Endothelial cell of umbilical vein (primary cell): ENCODE measurements around the gene ENKD1. TPM values are rescaled to one million over a fixed set of nuclear protein-coding genes. Genes with fewer than 3 reads are reported as not detected.
A peak's percentile ranks its signal among the peaks of the same experiment; 100 is the strongest.

Experiments used
- BruUV-seq: library from RNA; stranded (reverse); fragments of 400-500 nt; replicated peaks from 2 replicates; lab custom pipeline; 2021; lab: Mats Ljungman, UMichigan
- CTCF ChIA-PET: fragments of 300-600, 350-600 bp; sonication (Branson Sonifier 250); formaldehyde crosslinking; loops from one replicate; lab custom pipeline; 2021; ENCODE audit warnings: antibody characterized with exemption, inconsistent platforms; lab: Charles Lee
- POLR2A ChIA-PET: fragments of 300-600, 350-600 bp; sonication (Branson Sonifier 250); formaldehyde crosslinking; loops from one replicate; lab custom pipeline; 2021; ENCODE audit warnings: antibody characterized with exemption, inconsistent platforms; lab: Charles Lee
- DNase-seq: peaks from one replicate; pipeline ENCODE4 v3.0.0-alpha.2; 2011; ENCODE audit warnings: low read depth, low spot score
- FAIRE-seq: peaks from 2 replicates; lab custom pipeline; 2011; peaks lifted over from hg19 to GRCh38; lab: Jason Lieb, UNC
- H2AFZ ChIP-seq: 2 replicates; pipeline ENCODE4 v1.6.0; 2012; ENCODE audit warnings: low read depth, low read length, control low read depth, inconsistent platforms
- H3K27ac ChIP-seq: 2 replicates; pipeline ENCODE4 v1.5.1; 2011; ENCODE audit warnings: low read depth, mild to moderate bottlenecking, control low read depth, low read length, moderate library complexity; ENCODE audit not compliant: insufficient read depth
- H3K27me3 ChIP-seq, 2 experiments: 2 replicates each; pipeline versions ENCODE4 v1.6.0 to v1.6.1; 2011; ENCODE audit warnings: low read length in 2 of 2, mixed read lengths in 1 of 2; ENCODE audit not compliant: control insufficient read depth in 2 of 2, insufficient read depth in 2 of 2
- H3K36me3 ChIP-seq, 2 experiments: 2 replicates in 1 of 2; 3 replicates in 1 of 2; pipeline ENCODE4 v1.5.1; 2011; ENCODE audit warnings: low read length in 2 of 2, mild to moderate bottlenecking in 1 of 2, moderate library complexity in 1 of 2; ENCODE audit not compliant: control insufficient read depth in 2 of 2, insufficient read depth in 2 of 2; ENCODE audit errors: extremely low read depth in 1 of 2
- H3K4me1 ChIP-seq: 3 replicates; pipeline ENCODE4 v1.5.1; 2011; ENCODE audit warnings: mild to moderate bottlenecking, low read length; ENCODE audit not compliant: control insufficient read depth, insufficient read depth; ENCODE audit errors: extremely low read depth
- H3K4me2 ChIP-seq: 2 replicates; pipeline ENCODE4 v1.6.1; 2011; ENCODE audit warnings: low read length, control low read depth, mixed read lengths; ENCODE audit not compliant: insufficient read depth
- H3K4me3 ChIP-seq, 3 experiments: fragments of 200-600 bp in 1 of 3; sonication (generic), shearing (Covaris generic) in 1 of 3; replicated peaks in 1 of 3; 2 replicates each; pipeline ENCODE4 v1.5.1; 2011 to 2016; ENCODE audit warnings: control low read depth in 3 of 3, low read length in 3 of 3, mild to moderate bottlenecking in 2 of 3, inconsistent platforms in 1 of 3, low read depth in 1 of 3, moderate library complexity in 1 of 3; ENCODE audit not compliant: insufficient read depth in 1 of 3
- H3K79me2 ChIP-seq: 2 replicates; pipeline ENCODE4 v1.6.0; 2012; ENCODE audit warnings: low read length, inconsistent platforms; ENCODE audit not compliant: control insufficient read depth, insufficient read depth
- H3K9ac ChIP-seq: replicated peaks from 2 replicates; pipeline ENCODE3; 2011; ENCODE audit warnings: low read length, control low read depth; ENCODE audit not compliant: insufficient read depth; ENCODE audit errors: extremely low read depth
- H3K9me1 ChIP-seq: replicated peaks from 3 replicates; pipeline ENCODE4 v1.6.0; 2011; ENCODE audit warnings: mild to moderate bottlenecking, low read length; ENCODE audit not compliant: control insufficient read depth, insufficient read depth; ENCODE audit errors: extremely low read depth
- H3K9me3 ChIP-seq: replicated peaks from 2 replicates; pipeline ENCODE4 v1.5.1; 2012; ENCODE audit warnings: low read length, inconsistent platforms; ENCODE audit not compliant: control insufficient read depth, insufficient read depth
- H4K20me1 ChIP-seq: replicated peaks from 2 replicates; pipeline ENCODE3; 2011; ENCODE audit warnings: mild to moderate bottlenecking, low read length; ENCODE audit not compliant: control insufficient read depth, insufficient read depth; ENCODE audit errors: extremely low read depth
- FOS ChIP-seq: IDR thresholded peaks from 2 replicates; pipeline ENCODE4 v1.6.1; 2011; ENCODE audit warnings: mild to moderate bottlenecking, low read length, moderate library complexity, borderline replicate concordance; ENCODE audit not compliant: insufficient read depth
- MYC ChIP-seq: IDR thresholded peaks from one replicate; pipeline ENCODE4 v1.6.1; 2011; ENCODE audit warnings: mild to moderate bottlenecking, low read depth, low read length
- POLR2A ChIP-seq: IDR thresholded peaks from 2 replicates; pipeline ENCODE4 v1.6.1; 2012; ENCODE audit warnings: low read depth, mild to moderate bottlenecking, control low read depth, low read length
- POLR2AphosphoS5 ChIP-seq: IDR thresholded peaks from 2 replicates; pipeline ENCODE4 v1.6.1; 2012; ENCODE audit warnings: low read depth, mild to moderate bottlenecking, control low read depth, low read length, moderate library complexity; ENCODE audit not compliant: insufficient read depth
- dilution Hi-C: fragments of 300-500 bp; cut with MboI; formaldehyde crosslinking; loops from one replicate; pipeline ENCODE4 v1.15.0; 2019; ENCODE audit warnings: low sequenced_read_pairs; ENCODE audit not compliant: extremely low pct_ligation_motif_present
- intact Hi-C: fragments of 100-400 bp; cut with micrococcal nuclease; formaldehyde crosslinking; loops from one replicate; pipeline ENCODE4 v1.10.0; 2022
- polyA plus RNA-seq, 4 experiments: library from polyadenylated mRNA; depleted of rRNA in 3 of 4; stranded (reverse) in 3 of 4; unstranded in 1 of 4; fragments of >200 nt; gene quantifications; 2 replicates each; pipeline versions ENCODE4 v1.2.1 to v1.2.3, GENCODE V29; 2011 to 2012; ENCODE audit warnings: missing spikeins in 1 of 4
- total RNA-seq: library from RNA; stranded (reverse); gene quantifications from 2 replicates; pipeline ENCODE4 v1.2.3, GENCODE V29; 2021
- TF ChIP-seq, protein P1 (sequence below): IDR thresholded peaks from 2 replicates; pipeline ENCODE4 v1.6.1; 2011; ENCODE audit not compliant: insufficient read depth, insufficient read length
- TF ChIP-seq, protein P2 (sequence below), 2 donors: IDR thresholded peaks; 1 replicate in 1 of 2; 2 replicates in 1 of 2; pipeline ENCODE4 v1.5.1; 2011; ENCODE audit warnings: low read length in 2 of 2, mild to moderate bottlenecking in 2 of 2, moderate library complexity in 2 of 2, control low read depth in 1 of 2, inconsistent platforms in 1 of 2, low read depth in 1 of 2; ENCODE audit not compliant: insufficient read depth in 1 of 2; ENCODE audit errors: extremely low read depth in 1 of 2

Gene ENKD1
- total and polyA plus RNA-seq, 2 donors (not counting 3 experiments of a cell fraction or from before 2014, with no cell fraction given), result 16.7 to 17.3 TPM

DNA sequence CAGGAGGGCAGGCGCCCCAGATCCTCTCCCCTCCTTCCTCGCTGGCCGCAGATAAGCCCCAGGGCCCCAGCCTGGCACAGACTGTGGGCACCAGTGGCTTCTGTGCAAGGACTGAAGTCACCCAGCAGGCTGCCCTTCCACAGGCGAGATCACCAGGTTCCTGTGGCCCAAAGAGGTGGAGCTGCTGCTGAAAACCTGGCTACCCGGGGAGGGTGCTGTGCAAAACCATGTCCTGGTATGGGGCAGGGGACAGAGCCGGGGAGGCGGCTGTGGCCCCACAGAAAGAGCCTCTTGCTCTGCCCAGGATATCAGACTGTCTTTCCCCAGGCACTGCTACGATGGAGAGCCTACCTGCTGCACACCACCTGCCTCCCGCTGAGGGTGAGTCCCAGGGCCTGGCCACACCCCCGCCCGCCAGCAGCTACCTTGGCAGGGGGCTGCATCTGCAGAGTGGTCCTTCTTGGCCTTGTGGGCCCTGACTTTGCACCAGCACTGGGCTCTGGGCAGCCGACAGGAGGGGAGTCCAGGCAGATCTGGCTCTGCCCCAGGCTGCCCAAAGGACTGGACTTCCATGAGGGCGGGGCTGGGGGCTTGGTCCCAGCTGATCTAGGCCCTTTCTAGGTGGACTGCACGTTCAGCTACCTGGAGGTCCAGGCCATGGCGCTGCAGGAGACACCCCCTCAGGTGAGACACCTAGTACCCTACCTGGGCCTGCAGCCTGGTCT lies 21.0 kb downstream of the ENKD1 start:
- intact Hi-C loops, result no loop called here
- Histone ChIP-seq H3K4me1 (no peaks in the 10 kb centered on the region), H2AFZ (no peak overlapping the region), H3K9me3 (no peaks in the 10 kb centered on the region), H3K79me2 (no peaks in the 10 kb centered on the region), H3K27ac (no peak overlapping the region), H3K9ac (no peak overlapping the region), H3K36me3 (no peaks in the 10 kb centered on the region), H3K9me1 (no peaks in the 10 kb centered on the region), H4K20me1 (no peaks in the 10 kb centered on the region), H3K4me3 (no peak overlapping the region), H3K27me3 (peaks cover 22 to 29% of the 10 kb centered on the region in 2 experiments), H3K4me2 (no peak overlapping the region)
- dilution Hi-C loops, result no loop called here
- DNase-seq (no peak), FAIRE-seq (no peak)
- TF ChIP-seq POLR2A, result no peak
- TF ChIP-seq POLR2AphosphoS5, result no peak
- TF ChIP-seq MYC, result no peak
- TF ChIP-seq, protein P1, sequence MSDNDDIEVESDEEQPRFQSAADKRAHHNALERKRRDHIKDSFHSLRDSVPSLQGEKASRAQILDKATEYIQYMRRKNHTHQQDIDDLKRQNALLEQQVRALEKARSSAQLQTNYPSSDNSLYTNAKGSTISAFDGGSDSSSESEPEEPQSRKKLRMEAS, result no peak
- TF ChIP-seq FOS, result no peak
- no TSS peak for BruUV-seq
- POLR2A ChIA-PET, result interaction anchor here (0.7 kb wide), 1 partner anchor 98 kb away, joined by 3 read pairs; no protein-coding TSS in a partner anchor
- CTCF ChIA-PET, result interaction anchor here (0.5 to 7.7 kb wide), 22 partner anchors 12 to 151 kb away, joined by 3 to 166 read pairs (median 5); partner anchors contain the start of genes ACD, CTCF, ENKD1 and PARD6A

DNA sequence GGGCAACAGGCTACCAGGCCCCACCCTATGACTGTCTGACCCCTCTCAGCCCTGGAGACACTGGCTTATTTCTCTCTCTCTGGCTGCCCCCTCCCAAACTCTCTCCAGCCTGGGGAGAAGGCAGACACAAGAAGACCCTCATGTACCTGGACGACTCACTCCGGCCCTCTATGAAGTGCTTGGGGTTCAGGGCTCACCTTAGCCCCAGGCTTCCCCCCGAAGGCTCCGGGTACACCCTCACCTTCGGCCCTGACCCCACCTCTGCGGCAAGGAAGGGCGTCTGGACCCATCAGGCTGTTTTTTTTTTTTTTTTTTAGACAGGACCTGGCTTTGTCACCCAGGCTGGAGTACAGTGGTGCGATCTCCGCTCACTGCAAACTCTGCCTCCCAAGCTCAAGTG lies 22.5 kb downstream of the ENKD1 start:
- Histone ChIP-seq H3K27me3 (peaks cover 9 to 14% of the 10 kb centered on the region in 2 experiments), H3K36me3 (no peaks in the 10 kb centered on the region), H3K4me2 (no peak overlapping the region), H3K4me1 (no peaks in the 10 kb centered on the region), H3K27ac (no peak overlapping the region), H3K4me3 (no peak overlapping the region), H3K9me3 (no peaks in the 10 kb centered on the region), H3K9ac (no peak overlapping the region), H3K79me2 (no peaks in the 10 kb centered on the region), H3K9me1 (no peaks in the 10 kb centered on the region), H4K20me1 (no peaks in the 10 kb centered on the region), H2AFZ (no peak overlapping the region)
- FAIRE-seq (peak; percentile 38), DNase-seq (no peak)
- BruUV-seq, result no TSS peak
- ChIA-PET CTCF (interaction anchor here (0.9 to 7.7 kb wide), 14 partner anchors 16 to 150 kb away, joined by 3 to 166 read pairs (median 6); partner anchors contain the start of genes ACD, CTCF, PARD6A and RIPOR1), POLR2A (interaction anchor here (0.7 kb wide), 2 partner anchors 10 to 76 kb away, joined by 3 to 4 read pairs; no protein-coding TSS in a partner anchor)
- dilution Hi-C loops (no loop called here), intact Hi-C loops (loop anchor here (1.0 kb wide), 3 partner anchors 82 to 123 kb away; partner anchors contain the start of gene CTCF)
- TF ChIP-seq, protein P2, sequence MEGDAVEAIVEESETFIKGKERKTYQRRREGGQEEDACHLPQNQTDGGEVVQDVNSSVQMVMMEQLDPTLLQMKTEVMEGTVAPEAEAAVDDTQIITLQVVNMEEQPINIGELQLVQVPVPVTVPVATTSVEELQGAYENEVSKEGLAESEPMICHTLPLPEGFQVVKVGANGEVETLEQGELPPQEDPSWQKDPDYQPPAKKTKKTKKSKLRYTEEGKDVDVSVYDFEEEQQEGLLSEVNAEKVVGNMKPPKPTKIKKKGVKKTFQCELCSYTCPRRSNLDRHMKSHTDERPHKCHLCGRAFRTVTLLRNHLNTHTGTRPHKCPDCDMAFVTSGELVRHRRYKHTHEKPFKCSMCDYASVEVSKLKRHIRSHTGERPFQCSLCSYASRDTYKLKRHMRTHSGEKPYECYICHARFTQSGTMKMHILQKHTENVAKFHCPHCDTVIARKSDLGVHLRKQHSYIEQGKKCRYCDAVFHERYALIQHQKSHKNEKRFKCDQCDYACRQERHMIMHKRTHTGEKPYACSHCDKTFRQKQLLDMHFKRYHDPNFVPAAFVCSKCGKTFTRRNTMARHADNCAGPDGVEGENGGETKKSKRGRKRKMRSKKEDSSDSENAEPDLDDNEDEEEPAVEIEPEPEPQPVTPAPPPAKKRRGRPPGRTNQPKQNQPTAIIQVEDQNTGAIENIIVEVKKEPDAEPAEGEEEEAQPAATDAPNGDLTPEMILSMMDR (IDR thresholded peaks at IDR 0.05; ENCODE audit: extremely low read depth in 1 of 2, insufficient read depth in 1 of 2, low read depth in 1 of 2, low read length in 2 of 2), result no peak
